NOMO-1 (cell line): ENCODE results near the gene DPPA2.
A peak's percentile ranks its signal among the peaks of the same experiment; 100 is the strongest.

Experiments used
- DNase-seq, 2 experiments: peaks; one replicate each; lab custom pipeline; 2025; ENCODE audit not compliant: unreplicated experiment in 2 of 2; lab: John Stamatoyannopoulos, UW

The DPPA2 gene

DNA sequence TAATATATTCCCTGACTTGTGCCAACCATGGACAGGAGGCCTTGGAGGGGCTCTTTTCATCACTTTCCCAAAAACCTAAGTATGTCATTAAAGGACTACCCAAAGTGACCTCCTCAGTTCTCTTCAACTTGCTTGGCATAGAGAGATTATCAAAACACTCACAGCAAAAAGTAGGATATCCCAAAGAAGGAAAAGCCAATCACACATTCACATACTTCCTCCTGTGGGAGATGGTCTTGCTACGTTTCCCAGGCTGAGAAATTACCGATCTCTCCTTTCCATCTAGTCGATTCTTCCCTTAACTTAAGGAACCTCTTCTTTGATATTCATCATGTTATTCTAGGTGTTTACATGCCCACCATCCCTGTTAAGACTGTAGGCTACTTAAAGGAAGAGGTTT, 11.9 kb upstream of the DPPA2 start:
- no peak for DNase-seq

DNA sequence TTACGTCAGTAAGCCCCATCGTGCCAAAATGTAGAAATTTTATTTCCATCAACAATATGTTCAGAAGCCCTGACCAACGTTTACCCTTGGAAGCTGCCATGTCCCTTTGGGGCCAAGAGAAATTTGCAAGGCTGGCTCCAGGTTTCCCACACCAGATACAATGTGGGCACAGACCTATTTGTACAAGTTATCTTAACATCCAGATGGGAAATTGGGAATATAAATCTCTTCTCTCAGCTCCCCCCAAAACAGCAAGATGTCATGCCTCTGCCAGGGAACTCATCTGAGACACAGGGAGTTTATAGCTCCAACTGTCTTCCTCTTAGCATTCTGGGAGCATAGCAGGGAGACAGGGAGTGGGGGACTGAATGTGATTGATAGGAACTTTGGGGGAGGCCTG, 9.3 kb upstream of the DPPA2 start:
- no peak for DNase-seq

DNA sequence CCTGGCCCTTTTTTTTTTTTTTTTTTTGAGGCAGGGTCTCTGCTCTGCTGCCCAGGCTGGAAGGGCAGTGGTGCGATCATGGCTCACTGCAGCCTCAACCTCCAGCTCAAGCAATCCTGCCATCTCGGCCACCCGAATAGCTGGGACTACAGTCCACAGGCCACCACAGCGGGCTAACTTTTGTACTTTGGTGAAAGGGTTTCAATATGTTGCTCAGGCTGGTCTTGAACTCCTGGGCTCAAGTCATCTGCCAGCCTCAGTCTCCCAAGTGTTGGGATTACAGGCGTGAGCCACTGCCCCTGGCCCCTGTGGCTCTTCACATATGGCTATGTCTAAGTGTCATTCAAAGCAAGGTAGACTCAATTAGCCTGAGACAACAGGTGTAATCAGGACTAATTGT, 8.8 kb upstream of the DPPA2 start:
- DNase-seq, result no peak

DNA sequence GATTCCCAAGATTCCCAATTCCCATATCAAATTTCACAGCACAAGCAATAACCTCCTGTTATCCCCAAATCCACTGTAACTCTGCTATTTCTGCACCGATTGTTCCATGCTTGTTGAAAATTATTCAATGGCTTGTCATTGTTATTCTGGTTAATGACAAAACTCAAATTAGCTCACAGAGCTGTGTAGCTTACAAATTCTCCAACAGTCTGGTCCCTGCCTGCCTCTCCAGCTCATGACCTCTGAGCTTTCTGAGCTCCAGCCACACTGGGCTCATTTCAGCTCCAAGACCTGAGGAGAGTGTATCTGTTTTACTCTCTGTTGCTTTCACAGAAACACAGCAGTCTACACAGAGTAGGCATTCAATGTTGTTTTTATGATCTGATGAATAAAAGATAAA, 3.3 kb downstream of the DPPA2 start:
- DNase-seq, result no peak

DNA sequence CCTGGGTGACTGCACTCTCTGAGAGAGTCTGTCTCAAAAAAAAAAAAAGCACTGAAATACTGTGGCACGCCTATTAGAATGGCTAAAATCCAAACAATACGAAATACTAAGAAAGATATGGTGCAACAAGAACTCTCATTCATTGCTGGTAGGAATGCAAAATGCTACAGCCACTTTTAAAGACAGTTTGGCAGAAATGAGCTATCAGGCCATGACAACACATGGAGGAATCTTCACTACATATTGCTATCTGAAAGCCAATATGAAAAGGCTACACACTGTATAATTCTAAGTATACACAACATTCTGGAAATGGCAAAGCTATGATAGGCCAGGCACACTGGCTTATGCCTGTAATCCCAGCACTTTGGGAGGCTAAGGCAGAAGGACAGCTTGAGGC, 18.8 kb downstream of the DPPA2 start:
- DNase-seq, result no peak

DNA sequence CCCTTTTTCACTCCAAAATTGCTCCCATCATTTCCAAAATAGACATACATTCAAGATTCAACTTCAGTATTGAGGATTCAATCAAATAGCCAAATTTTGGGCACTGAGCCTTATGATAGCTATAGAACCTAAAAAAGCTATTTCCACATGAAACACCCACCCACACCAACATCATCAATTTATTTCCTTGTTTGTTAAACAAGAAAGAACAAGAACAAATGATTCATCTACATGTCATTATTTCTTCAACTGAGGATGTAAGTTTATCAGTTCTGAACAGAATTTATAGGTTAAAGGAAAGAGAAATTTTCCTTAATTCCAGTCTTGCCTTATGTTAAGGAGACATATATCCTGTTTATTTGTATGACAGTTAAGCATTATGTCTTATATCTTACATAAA, 32.2 kb downstream of the DPPA2 start:
- DNase-seq, result no peak

DNA sequence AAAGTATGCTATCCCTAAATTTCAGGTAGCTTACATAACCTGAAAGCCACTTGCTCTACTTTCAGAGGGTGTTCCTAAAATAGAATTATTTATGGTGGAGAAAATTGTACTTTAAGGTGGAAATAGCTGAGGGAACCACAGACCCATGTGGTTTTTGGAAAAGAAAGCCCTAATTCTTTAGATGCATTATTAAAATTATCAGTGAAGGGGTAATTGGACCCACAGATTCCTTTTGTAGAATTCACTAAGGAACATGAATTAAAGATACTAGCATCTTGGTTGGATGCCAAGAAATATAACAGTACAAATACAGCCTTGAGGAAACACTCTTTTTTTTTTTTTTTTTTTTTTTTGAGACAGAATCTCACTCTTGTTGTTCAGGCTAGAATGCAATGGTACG, 37.8 kb downstream of the DPPA2 start:
- DNase-seq, result no peak

DNA sequence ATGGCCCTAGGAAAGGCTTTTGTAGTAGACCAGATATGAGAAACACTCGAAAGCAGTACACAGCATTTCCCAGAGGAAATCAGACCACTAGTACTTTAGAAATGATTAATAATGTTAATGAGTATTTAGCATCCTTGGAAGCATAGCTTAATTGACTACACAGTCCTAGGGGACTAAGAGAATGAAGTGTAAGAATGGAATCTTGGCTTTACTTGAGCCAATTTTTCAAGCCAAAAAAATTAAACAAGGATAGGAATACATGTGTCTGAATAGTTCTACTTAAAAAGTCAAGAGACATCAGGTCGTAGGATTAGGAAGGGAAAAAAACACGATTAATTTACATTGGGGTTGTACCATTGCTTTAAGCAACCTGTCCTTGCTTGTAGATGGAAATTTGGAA, 38.2 kb downstream of the DPPA2 start:
- no peak for DNase-seq

DNA sequence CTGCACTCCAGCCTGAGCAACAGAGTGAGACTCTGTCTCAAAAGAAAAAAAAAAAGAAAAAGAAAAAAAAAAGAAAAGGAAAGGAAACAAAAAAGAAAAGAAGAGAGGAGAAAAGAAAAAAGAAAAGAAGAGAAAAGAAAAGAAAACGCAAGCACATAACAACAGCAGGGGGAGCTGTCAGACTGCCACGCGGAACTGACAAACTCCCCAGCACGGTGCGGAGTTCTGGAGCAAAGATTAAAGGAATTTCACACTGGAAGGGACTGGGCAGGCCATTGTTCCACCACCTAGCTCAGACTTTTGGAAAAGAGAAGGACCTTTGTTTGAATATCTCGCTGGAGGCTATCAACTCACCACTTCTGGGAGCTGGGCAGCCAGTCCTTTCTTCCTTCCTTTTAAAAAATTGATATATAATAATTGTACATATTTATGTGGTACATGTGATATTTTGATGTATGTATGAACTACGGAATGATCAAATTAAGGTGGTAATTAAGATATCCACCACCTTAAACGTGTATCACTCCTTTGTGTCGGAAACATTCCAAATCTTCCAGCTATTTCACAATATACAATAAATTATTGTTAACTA, 40.5 kb downstream of the DPPA2 start:
- DNase-seq, result peak in 1 of 2 experiments; percentile 14

DNA sequence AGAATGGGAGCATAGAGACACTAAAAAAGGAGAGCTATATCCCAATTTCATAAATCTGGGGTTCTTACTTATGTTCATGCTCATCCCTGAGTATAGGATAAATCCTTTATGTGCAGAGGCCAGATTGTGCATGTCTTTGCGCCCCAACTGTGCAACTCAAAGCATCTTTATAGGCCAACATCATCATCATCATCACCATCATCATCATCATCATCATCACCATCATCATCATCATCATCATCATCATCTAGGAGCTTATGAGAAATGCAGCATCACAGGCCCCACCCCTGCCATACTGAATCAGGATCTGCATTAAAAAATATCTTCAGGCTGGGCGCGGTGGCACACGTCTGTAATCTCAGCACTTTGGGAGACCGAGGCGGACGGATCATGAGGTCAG, 45.5 kb downstream of the DPPA2 start:
- no peak for DNase-seq

DNA sequence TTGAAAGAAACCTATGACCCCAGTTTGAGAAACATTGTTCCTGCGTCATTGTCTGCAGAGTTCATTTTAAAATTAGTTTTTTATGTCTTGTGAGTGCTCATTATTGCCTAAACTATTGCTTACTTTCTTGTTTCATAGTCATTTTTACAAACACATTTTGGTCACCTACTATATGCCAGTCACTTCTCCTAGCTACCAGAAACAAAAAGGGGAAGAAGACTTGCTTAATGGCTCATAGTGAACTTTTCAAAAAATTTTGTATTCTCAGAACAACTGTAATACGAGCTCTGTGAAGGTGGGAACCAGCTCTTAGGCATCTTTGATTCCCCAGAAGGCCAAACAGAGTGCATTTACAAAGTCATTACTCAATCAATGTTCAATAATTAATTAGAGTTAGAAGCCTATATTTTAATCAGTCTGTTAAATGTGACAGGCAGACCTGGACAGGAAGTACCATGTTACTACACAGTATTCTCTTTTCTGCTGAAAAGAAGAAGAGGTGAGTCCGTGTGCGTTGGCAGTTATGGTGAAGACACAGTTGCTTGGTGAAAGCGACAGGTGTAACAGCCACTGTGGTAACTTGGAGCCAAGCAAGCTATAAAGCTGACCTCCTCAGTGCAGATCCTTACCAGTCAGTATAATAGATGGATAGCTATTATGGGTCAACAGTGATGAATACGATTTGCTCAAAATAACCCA, 46.6 kb downstream of the DPPA2 start:
- peak; percentile 41 to 90 for DNase-seq

DNA sequence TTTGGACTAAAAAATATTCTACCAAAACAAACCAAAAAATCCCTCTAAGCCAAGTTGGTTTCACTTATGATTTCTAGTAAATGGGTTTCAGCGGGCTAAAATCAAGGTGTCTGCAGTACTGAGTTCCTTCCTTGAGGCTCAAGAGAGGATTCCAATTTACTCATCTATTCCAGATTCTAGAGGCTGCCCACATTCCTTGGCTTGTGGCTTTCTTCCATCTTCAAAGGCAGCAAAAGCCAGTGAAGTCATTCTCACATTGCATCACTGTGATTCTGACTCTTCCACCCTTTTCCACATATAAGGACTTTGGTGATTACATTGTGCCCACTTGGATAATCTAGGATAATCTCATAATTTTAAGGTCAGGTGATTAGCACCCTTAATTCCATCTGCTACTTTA, 48.1 kb downstream of the DPPA2 start:
- no peak for DNase-seq

DNA sequence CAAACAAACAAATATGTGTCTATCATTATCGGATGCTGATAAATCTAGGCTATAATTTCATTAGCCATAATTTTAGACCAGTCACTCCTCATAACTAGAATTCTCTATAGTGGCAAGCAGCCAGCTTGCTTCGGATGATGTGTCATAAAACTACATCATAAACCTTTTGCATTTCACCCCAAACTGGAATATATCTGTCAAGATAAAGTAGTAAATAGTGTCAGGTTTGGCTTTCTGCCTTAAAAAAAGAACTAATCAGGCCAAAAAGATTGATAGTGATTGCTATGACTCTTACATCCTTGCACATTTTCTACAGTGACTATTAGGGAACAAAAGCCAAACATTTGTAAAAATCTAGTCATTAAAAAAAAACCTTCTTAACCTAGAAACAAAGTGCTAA, 51.0 kb downstream of the DPPA2 start:
- DNase-seq, result no peak

DNA sequence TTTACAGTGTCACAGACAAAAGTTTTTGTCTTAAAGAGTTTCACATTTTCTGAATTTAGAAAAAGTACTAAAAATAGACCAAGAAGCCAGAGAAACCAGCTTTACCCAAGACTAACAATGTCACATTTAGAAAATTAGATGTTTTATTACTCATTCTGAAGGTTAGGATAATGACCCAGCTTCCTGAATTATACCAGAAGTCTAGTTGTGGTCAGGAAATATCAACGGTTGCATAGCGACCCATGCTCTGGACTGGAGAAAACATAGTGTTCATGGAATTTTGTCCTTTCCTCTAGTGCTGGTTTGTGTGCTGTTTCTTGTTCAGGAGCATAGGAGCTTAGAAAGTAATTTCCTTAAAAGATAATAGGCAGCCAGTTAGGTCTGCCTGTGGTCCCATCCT, 59.0 kb downstream of the DPPA2 start:
- peak; percentile 15 to 78 for DNase-seq

DNA sequence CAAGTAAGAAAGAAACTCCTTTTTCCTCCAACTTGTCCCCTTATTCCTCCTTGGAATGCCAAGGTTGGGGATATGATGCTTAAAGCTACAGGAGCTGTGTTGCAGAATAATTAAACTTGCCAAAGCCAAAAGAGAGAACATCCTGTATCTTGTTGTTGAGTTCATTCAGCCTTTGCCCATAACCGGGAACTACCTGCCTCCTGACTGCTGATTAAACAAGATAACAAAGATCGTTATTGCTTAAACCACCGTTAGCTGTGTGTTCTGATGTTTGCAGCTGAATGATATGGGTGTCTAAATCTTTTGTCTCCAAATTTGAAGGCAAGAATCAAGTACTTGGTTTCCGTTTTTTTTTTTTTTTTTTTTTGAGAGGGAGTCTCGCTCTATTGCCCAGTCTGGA, 61.5 kb downstream of the DPPA2 start:
- no peak for DNase-seq

DNA sequence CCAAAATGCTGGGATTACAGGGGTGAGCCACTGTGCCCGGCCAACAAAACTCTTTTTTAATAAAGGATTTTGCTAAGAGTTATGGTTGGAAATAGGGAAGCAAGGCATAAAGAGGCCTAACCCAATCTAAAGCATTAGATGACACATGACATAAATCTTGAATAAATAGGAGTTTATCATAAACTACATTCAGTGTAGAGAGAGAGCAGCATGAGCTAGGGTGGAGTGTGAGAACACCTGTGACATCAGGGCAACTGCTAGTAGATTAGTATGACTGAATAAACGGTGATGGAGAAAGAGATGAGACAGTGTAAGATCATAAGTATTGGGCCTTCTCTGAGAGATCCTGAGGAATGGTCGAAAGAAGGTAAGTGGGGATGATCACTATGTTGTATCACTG, 63.7 kb downstream of the DPPA2 start:
- DNase-seq, result no peak
